H9 (cell line): ENCODE measurements around the gene CABLES2. TPM values are rescaled to one million over a fixed set of nuclear protein-coding genes. Genes with fewer than 3 reads are reported as not detected.

Source experiments
- DNase-seq: peaks from one replicate; pipeline ENCODE4 v3.0.0-alpha.2; 2017
- H2AFZ ChIP-seq: one replicate; pipeline ENCODE4 v1.6.1; 2013; ENCODE audit warnings: mild to moderate bottlenecking, low read length, control low read depth, moderate library complexity
- H2AK5ac ChIP-seq: 2 replicates; pipeline ENCODE4 v1.6.1; 2013; ENCODE audit warnings: low read length, control low read depth, mixed read lengths; ENCODE audit not compliant: insufficient read length
- H2BK120ac ChIP-seq: one replicate; pipeline ENCODE4 v1.6.1; 2013; ENCODE audit warnings: low read depth, mild to moderate bottlenecking, low read length, control low read depth, inconsistent platforms; ENCODE audit not compliant: poor library complexity, severe bottlenecking
- H2BK12ac ChIP-seq: 2 replicates; pipeline ENCODE4 v1.6.1; 2013; ENCODE audit warnings: low read length, control low read depth, mixed read lengths, low read depth; ENCODE audit not compliant: insufficient read length
- H2BK15ac ChIP-seq: 2 replicates; pipeline ENCODE4 v1.6.1; 2013; ENCODE audit warnings: low read depth, low read length, control low read depth
- H2BK20ac ChIP-seq: one replicate; pipeline ENCODE4 v1.6.1; 2013; ENCODE audit warnings: low read depth, mild to moderate bottlenecking, low read length, control low read depth, inconsistent platforms; ENCODE audit not compliant: poor library complexity, severe bottlenecking
- H2BK5ac ChIP-seq: 2 replicates; pipeline ENCODE4 v1.6.1; 2013; ENCODE audit warnings: low read length, control low read depth, mixed read lengths; ENCODE audit not compliant: insufficient read length
- H3K14ac ChIP-seq: 2 replicates; pipeline ENCODE4 v1.6.1; 2013; ENCODE audit warnings: low read length, control low read depth; ENCODE audit not compliant: insufficient read depth
- H3K18ac ChIP-seq: 2 replicates; pipeline ENCODE4 v1.6.1; 2013; ENCODE audit warnings: low read depth, mild to moderate bottlenecking, mixed read lengths, low read length, control low read depth; ENCODE audit not compliant: insufficient read length
- H3K23ac ChIP-seq: 2 replicates; pipeline ENCODE4 v1.6.1; 2013; ENCODE audit warnings: low read length, control low read depth, mixed read lengths, low read depth; ENCODE audit not compliant: insufficient read length
- H3K23me2 ChIP-seq: 2 replicates; pipeline ENCODE4 v1.6.1; 2013; ENCODE audit warnings: low read depth, mild to moderate bottlenecking, mixed read lengths, low read length, control low read depth; ENCODE audit not compliant: insufficient read length, poor library complexity, severe bottlenecking
- H3K27ac ChIP-seq: 2 replicates; pipeline ENCODE4 v1.5.1; 2013; ENCODE audit warnings: low read length, control low read depth, mixed read lengths, low read depth; ENCODE audit not compliant: insufficient read length
- H3K27me3 ChIP-seq: 2 replicates; pipeline ENCODE4 v1.6.1; 2013; ENCODE audit warnings: low read length, control low read depth, inconsistent platforms; ENCODE audit not compliant: insufficient read depth
- H3K4ac ChIP-seq: 2 replicates; pipeline ENCODE4 v1.6.1; 2013; ENCODE audit warnings: low read depth, mild to moderate bottlenecking, control low read depth, inconsistent platforms, low read length, moderate library complexity
- H3K4me1 ChIP-seq: 2 replicates; pipeline ENCODE4 v1.6.1; 2013; ENCODE audit warnings: low read length, control low read depth, inconsistent platforms; ENCODE audit not compliant: insufficient read depth
- H3K4me2 ChIP-seq: 2 replicates; pipeline ENCODE4 v1.6.1; 2013; ENCODE audit warnings: low read length, control low read depth, mixed read lengths; ENCODE audit not compliant: insufficient read length, insufficient read depth
- H3K56ac ChIP-seq: 2 replicates; pipeline ENCODE4 v1.6.1; 2013; ENCODE audit warnings: low read depth, mild to moderate bottlenecking, mixed read lengths, low read length, control low read depth; ENCODE audit not compliant: insufficient read length
- H3K79me1 ChIP-seq: 2 replicates; pipeline ENCODE4 v1.6.1; 2013; ENCODE audit warnings: low read depth, mild to moderate bottlenecking, moderate library complexity, low read length, control low read depth, inconsistent platforms; ENCODE audit not compliant: insufficient read depth, poor library complexity, severe bottlenecking
- H3K79me2 ChIP-seq: 2 replicates; pipeline ENCODE4 v1.6.1; 2013; ENCODE audit warnings: low read length, control low read depth, inconsistent platforms; ENCODE audit not compliant: insufficient read depth
- H3K9ac ChIP-seq: 2 replicates; pipeline ENCODE4 v1.6.1; 2013; ENCODE audit warnings: low read length, control low read depth, mixed read lengths; ENCODE audit not compliant: insufficient read length; ENCODE audit errors: extremely low read depth
- H3K9me3 ChIP-seq: one replicate; pipeline ENCODE4 v1.6.1; 2013; ENCODE audit warnings: low read depth, low read length, inconsistent platforms; ENCODE audit not compliant: control insufficient read depth
- H3T11ph ChIP-seq: one replicate; pipeline ENCODE4 v1.6.1; 2013; ENCODE audit warnings: mild to moderate bottlenecking, low read length, control low read depth, inconsistent platforms
- H4K20me1 ChIP-seq: one replicate; pipeline ENCODE4 v1.6.1; 2013; ENCODE audit not compliant: control insufficient read depth, insufficient read length, insufficient read depth
- H4K5ac ChIP-seq: 2 replicates; pipeline ENCODE4 v1.6.1; 2013; ENCODE audit warnings: low read depth, mild to moderate bottlenecking, mixed read lengths, low read length, control low read depth; ENCODE audit not compliant: insufficient read length
- H4K8ac ChIP-seq: replicated peaks from 2 replicates; pipeline ENCODE4 v1.6.1; 2013; ENCODE audit warnings: low read length, control low read depth, mixed read lengths, low read depth; ENCODE audit not compliant: insufficient read length
- H4K91ac ChIP-seq: 2 replicates; pipeline ENCODE4 v1.6.1; 2013; ENCODE audit warnings: low read depth, mild to moderate bottlenecking, moderate library complexity, mixed read lengths, low read length, control low read depth; ENCODE audit not compliant: insufficient read length
- H3K27ac Mint-ChIP-seq, 3 experiments: 2 replicates in 2 of 3; 3 replicates in 1 of 3; pipeline ENCODE4 v1.8.0; 2020 to 2021; ENCODE audit warnings: mixed read lengths in 3 of 3, mild to moderate bottlenecking in 1 of 3, moderate library complexity in 1 of 3
- H3K27me3 Mint-ChIP-seq: 2 replicates; pipeline ENCODE4 v1.8.0; 2021; ENCODE audit warnings: low read depth, mild to moderate bottlenecking, moderate library complexity, mixed read lengths
- H3K36me3 Mint-ChIP-seq, 3 experiments: 2 replicates in 2 of 3; 3 replicates in 1 of 3; pipeline ENCODE4 v1.8.0; 2020 to 2021; ENCODE audit warnings: low read depth in 3 of 3, mixed read lengths in 3 of 3; ENCODE audit not compliant: insufficient read depth in 1 of 3
- H3K4me1 Mint-ChIP-seq, 2 experiments: 2 replicates each; pipeline ENCODE4 v1.8.0; 2020; ENCODE audit warnings: mixed read lengths in 2 of 2
- H3K4me3 Mint-ChIP-seq, 2 experiments: 2 replicates in 1 of 2; 3 replicates in 1 of 2; pipeline ENCODE4 v1.8.0; 2020 to 2021; ENCODE audit warnings: mild to moderate bottlenecking in 2 of 2, mixed read lengths in 2 of 2, moderate library complexity in 1 of 2
- H3K9me3 Mint-ChIP-seq, 2 experiments: 2 replicates in 1 of 2; 3 replicates in 1 of 2; pipeline ENCODE4 v1.8.0; 2020; ENCODE audit warnings: mild to moderate bottlenecking in 2 of 2, mixed read lengths in 2 of 2, moderate library complexity in 1 of 2
- CTCF ChIP-seq: fragments of 200-600 bp; sonication (generic); conservative IDR thresholded peaks from 3 replicates; pipeline ENCODE4 v1.8.0; 2021; ENCODE audit warnings: antibody characterized with exemption, mild to moderate bottlenecking
- WGBS: extraction: QIAGEN DNeasy Blood & Tissue Kit; methylation state at CpG from one replicate; pipeline ENCODE4 v1.1.7; 2013; ENCODE audit warnings: missing lambda C conversion rate, low lambda C conversion rate, mixed read lengths; ENCODE audit not compliant: insufficient read length; ENCODE audit errors: extremely low coverage; 5-methylcytosine and 5-hydroxymethylcytosine counted together
- total RNA-seq: library from RNA; stranded (reverse); gene quantifications from 2 replicates; pipeline ENCODE4 v1.2.1, GENCODE V29; 2021

Gene CABLES2
- total RNA-seq, 1 experiment from 2014 or later, result 10.8 TPM

GRCh38 chr20:62437927-62438326 is 30.8 kb upstream of the CABLES2 start:
- Histone ChIP-seq H3K14ac (no peak overlapping the region), H3K79me1 (no peaks in the 10 kb centered on the region), H4K20me1 (no peaks in the 10 kb centered on the region), H3T11ph (no peak overlapping the region), H3K23me2 (no peaks in the 10 kb centered on the region), H3K18ac (no peak overlapping the region), H4K91ac (no peak overlapping the region), H3K27me3 (no peaks in the 10 kb centered on the region), H2BK15ac (no peak overlapping the region), H2BK5ac (no peak overlapping the region), H3K79me2 (no peaks in the 10 kb centered on the region), H3K9me3 (no peaks in the 10 kb centered on the region), H3K4me1 (no peaks in the 10 kb centered on the region), H4K5ac (no peak overlapping the region), H3K4ac (no peak overlapping the region), H2BK20ac (no peak overlapping the region), H3K9ac (no peak overlapping the region), H4K8ac (no peak overlapping the region), H2AK5ac (no peak overlapping the region), H2BK12ac (no peak overlapping the region), H3K56ac (no peak overlapping the region), H2BK120ac (no peak overlapping the region), H3K4me2 (no peak overlapping the region), H2AFZ (no peak overlapping the region), H3K23ac (no peak overlapping the region), H3K27ac (no peak overlapping the region)
- H3K4me3 Mint-ChIP-seq, result no peak overlapping the region; a peak in 1 of 5 replicates
- H3K27me3 Mint-ChIP-seq, result peaks cover 49% of the 10 kb centered on the region
- peaks cover 0 to 4% of the 10 kb centered on the region in 2 experiments; a peak in 1 of 4 replicates for H3K4me1 Mint-ChIP-seq
- peak; percentile 31; the same call in 1 of the 3 replicates for TF ChIP-seq CTCF
- H3K27ac Mint-ChIP-seq, result no peak overlapping the region
- H3K36me3 Mint-ChIP-seq, result no peaks in the 10 kb centered on the region
- peaks cover 0 to 2% of the 10 kb centered on the region in 2 experiments; a peak in 1 of 5 replicates for H3K9me3 Mint-ChIP-seq
- DNase-seq, result no peak
- no CpG with 5 or more reads among the region's 24 CpGs for WGBS
